HG03060 (cell line): ENCODE results near the gene DOCK4.

Source experiments
- ATAC-seq: cut with Tn5 transposase; IDR thresholded peaks from one replicate; pipeline ENCODE4 v1.9.1; 2021; ENCODE audit warnings: low read depth, moderate number of reproducible peaks; ENCODE audit not compliant: unreplicated experiment

DOCK4 gene

DNA sequence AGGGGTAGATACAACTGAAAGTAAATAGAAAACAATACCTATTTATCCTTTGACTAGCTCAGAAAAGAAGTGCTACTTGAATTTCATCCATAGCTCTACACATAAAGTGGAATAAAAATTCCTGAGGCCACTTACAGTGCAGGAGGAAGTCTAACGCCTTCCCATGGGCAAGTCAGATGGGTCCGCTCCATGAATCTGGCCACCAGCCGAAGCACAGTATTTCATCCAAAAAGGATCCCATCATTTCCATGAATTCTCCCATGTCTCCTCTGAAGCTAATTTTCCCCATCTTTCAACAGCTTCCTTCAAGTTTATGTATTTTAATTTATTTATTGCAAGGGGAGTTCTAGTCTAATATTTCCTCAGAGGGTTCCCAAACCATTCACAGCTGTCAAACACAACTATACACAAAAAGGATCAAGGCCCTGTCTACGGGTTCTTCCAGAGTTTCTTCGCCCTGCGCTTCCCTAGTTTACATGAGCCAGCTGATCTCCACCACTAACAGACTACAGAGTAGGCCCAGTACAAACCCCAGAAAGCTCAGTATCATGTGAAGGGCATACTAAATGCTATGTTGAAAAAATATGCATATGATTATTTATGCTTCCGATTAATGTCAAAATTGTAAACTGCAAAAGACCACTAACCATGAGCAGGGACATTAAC lies 184.7 kb downstream of the DOCK4 start:
- ATAC-seq = no peak

DNA sequence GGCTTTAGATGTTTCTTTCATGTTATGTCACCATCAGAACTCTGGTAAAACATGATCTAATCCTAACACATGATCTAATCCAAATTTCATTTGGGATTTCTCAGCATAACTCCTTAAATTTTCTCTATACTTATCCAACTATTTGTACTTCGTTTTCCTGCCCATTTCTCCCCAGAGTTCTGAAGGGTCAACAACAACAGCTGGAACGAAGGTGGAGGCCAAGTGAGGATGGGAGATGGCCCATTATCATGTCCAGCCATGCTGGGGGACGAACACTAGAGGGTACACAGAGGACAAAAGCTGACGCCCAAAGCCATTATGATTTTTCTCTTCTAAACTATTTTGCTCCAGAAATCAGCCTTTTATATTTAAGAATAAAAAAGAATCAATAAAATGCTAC lies 185.4 kb downstream of the DOCK4 start:
- no peak for ATAC-seq

DNA sequence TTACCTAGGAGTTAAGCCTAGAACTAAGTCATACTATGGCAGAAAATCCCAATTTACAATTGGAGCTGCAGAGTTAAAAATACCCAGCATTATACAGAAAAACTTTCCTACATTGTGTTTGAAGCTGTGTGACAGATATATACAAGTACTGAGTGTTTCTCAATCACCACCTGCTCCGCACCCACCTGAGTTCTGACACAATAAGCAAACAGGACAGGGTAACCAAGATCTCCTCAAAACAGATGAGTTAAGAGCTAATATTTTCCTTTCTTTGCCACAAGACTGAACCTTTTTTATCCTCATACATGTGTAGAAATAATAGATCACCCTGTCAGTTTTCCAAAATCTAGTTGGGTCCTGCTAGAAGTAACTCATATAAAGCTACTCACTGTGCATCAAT lies 186.3 kb downstream of the DOCK4 start:
- ATAC-seq = no peak

DNA sequence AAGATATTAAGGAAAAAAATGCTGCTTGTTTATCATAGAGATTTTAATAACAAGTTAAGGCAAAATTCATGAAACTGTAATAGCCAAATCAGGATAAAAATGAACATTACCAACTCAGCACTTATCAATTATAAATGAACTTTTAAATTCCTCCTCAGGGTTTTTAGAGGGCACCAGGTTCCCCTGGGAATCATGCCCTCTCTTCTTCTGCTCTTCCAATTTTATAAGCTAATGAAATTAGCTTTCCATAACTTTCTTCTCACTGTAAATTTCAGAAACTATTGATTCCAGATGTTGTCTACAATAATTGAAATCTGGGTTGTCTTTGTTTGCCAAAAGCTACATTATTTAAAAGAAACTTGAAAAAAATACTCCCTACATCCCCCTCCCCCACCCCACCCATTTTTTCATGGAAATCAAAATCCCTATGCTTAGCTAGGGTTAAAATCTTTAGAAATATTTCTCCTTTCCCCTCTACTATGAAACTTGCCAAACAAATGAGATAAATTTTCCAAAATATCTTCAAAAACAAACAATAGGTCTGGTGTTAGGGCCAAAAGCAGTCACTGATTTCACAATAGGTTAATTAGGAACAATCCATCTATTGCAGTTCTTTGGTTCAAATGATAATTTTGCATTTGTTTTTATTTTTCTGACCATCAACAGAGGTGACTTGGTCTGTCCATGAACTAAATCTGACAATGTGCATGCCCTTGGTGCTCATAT lies 187.7 kb downstream of the DOCK4 start:
- ATAC-seq = no peak

DNA sequence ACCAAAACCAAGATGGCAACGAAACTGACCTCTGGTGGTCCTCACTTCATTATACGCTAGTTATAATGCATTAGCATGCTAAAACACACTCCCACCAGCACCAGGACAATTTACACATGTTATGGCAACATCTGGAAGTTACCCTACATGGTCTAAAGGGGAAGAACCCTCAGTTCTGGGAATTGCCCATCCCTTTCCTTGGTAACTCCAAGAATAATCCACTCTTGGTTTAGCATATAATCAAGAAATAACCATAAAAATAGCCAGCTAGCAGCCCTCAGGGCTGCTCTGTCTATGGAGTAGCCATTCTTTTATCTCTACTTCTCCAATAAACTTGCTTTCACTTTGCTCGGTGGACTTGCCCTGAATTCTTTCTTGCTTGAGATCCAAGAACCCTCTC lies 191.1 kb downstream of the DOCK4 start:
- no peak for ATAC-seq

DNA sequence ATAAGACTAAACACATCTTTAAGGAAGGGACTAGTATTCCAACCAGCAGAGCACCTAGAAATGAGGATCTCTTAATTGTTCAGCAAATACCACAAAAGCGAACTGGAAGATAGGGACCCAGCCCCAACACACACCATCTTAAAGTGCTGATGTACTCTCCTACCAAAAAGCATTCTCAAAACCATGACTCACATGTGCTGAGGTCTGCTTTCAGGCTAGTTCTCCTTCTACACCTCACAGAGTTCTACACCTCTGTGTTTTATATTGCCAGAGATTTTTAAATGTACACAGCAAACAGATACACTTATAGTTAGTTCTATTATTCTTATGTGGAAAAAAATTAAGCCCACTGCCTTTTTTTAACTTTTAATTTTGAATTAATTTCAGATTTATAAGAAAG lies 191.9 kb downstream of the DOCK4 start:
- no peak for ATAC-seq

DNA sequence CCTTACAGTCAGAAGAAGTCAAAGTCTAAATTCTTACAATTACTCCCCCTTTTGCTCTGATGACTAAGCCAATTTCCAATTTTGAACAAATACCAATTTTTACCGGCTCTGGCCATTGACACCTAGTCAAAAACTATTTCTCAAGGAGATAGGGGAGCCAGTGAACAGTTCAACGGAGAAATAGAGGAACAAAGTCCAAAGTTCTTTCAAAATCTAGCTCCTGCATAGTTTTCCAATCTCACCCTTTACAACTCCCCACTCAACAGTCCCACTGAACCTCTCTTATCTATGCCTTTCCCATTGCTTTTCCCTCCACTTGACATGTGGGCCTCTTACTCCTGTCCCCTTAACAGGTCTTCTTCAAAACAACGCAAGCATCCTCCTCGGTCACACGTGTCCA lies 192.9 kb downstream of the DOCK4 start:
- no peak for ATAC-seq

DNA sequence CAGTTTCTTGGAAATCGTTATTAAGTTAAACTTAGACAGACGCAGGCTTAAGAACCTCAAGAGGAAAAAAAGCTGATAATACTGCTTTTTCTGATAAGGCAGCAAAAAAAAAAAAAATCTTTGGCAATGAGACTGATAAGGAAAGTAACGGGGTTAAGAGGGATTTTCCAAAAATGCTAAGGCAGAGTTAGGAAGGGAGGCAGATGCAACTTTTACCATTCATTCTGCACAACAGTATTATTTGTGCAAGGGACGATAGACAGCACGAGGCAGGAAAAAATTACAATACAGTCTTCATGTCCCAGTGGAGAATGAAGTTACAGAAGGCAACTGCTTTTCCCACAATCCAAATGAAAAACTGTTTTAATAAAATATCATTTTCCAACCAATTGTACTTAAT lies 194.0 kb downstream of the DOCK4 start:
- ATAC-seq = no peak

DNA sequence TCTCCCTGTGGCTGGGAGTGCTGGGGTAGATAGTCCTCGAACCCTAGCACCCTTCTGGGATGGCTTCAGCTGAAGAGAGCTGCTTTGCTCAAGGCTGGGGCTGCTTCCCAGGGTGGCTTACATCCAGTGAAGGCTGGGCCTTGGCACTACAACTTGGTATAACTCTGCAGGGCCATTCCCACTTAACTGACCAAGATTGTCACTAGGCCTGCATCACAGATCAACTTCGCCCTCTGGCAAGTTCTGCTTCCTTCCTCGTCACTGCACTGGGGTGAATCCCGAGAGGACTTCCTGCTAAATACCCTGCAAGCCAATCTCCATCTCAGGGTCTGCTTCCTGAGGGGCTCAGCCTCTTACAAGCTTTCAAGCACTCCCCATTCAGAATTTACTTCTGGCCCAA lies 195.2 kb downstream of the DOCK4 start:
- ATAC-seq = no peak

DNA sequence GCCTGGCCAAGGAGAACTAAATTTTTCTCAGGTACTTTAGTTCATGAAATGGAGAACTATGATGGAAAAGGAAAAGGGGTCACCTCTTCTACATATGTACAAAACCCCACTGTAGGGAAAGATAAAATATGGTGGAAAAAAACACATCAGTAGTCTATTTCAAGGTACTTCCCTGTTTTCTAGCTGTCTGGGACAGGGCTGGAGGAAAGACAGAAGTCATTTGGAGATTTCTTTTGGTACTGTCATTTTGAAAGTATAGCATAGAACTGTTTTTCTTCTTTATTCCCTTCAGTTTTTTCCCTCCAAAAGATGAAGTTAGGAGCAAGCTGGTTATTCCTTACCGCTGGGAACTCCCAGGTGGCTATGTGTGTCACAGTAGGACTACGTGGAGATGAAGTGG lies 196.1 kb downstream of the DOCK4 start:
- ATAC-seq = no peak

DNA sequence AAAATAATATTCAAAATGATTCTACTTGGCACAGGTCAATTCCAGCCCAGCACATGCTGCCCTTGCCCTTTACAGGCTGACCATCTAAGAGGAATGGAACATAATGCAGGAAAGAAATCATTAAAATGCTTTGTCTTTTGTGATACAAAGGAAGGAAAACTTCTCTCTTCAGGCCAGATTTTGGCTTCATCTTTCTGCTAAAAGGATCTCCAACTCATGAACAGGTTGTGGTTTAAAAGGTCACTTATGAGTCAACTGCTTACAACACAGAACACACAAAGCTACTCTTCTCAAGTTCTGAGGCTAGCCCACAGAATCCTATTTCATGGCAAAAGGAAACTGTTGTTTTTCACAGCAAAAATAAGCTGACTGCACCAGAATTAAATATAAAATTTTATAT lies 197.1 kb downstream of the DOCK4 start:
- ATAC-seq = peak; percentile 70

DNA sequence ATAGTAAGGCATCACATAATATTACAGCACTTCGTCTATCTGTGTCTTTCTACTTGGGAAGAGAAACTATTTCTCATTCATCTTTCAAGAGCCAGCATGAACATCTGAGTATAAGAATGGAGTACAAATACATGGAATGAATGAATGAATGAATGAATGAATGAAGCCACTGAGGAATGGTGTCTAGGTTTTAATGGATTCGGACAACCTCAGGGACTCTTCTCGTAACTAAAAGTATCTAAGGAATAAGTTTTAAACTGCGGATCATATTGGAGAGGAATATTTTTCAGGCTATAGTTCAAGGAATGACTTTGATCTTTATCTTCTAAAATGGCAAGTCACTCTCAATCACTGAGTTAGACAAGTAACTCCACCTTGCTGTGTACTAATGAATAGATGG lies 199.0 kb downstream of the DOCK4 start:
- ATAC-seq = no peak

DNA sequence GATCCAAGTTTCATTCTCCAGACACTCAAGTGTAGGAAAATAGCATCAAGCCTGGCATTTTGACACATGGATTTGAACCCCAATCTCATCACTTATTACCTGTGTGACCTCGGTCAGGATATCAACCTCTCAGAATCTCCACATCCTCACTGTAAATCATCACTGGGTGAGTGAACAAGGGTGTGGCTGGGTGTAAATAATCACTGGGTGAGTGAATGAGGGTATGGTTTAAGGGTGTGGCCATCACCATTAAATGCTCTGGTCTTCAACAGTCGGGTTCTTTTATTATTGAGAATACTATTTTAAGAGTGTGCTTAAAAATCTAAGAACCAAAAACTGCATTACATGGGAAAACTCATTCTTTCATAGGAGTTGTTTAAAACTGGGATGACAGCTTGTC lies 200.1 kb downstream of the DOCK4 start:
- no peak for ATAC-seq

DNA sequence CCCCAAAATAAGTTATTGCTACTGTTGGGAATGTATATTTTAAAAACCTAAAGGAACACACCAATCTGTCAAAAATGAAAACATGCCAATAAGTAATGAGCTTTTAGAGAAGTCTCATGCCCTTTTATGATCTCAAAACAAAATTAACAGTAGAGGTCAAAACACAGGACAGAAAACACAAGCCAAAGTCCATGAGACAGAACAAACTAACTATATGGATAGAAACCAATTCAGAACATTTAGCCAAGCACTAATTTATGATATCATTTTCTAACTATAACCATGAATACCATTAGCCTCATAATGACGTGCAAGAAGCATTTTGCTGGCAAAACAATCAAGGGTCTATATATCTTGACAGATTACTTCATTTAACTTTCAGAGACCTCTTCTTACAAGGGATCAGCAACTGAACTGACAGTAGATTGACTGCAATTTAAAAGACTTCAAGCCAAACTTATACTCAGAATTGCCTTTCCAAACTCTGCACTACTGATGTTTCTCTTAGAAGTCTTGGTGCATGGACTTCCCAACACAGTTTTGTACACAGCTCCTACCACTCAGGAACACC lies 200.9 kb downstream of the DOCK4 start:
- no peak for ATAC-seq

DNA sequence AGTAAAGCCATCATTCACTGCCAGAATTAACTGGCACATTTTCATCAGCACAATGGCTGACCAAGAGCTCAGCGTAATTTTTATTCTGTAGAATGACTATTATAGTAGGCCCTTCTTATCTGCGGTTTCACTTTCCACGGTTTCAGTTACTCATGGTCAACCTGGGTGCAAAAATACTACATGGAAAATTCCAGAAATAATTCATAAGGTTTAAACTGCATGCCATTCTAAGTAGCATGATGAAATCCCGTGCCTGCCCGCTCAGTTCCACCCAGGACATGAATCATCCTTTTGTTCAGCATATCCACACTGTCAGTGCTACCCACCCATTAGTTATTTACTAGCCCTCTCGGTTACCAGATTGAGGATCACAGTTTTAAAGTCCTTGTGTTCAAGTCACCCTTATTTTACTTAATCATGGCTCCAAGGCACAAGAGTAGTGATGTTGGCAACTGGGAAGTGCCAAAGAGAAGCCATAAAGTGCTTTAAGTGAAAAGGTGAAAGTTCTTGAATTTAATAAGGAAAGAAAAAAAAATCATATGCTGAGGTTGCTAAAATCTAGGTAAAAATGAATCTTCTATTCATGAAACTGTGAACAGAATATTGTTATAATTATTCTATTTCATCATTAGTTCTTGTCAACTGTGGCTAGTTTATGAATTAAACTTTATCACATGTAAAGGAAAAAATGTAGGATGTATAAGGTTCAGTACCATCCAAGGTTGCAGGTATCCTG lies 204.9 kb downstream of the DOCK4 start:
- no peak for ATAC-seq

DNA sequence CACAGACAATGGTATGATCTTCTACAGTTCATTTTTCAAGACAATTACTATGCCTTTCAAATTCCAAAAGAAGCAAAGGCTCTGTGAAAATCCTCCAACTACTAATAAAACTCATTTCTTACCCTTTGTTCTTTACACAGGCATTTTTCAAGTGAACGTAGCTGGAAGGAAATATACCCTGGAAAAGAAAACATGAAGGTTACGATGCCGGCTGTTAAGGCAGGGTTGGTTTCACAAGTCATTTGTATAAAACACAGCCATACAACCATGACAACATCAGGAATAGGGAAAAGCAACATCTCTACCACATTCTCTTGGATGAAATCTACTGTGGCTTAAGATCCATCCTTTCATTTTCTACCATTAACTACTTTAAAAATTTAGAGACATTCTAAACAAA lies 207.9 kb downstream of the DOCK4 start:
- ATAC-seq = no peak

DNA sequence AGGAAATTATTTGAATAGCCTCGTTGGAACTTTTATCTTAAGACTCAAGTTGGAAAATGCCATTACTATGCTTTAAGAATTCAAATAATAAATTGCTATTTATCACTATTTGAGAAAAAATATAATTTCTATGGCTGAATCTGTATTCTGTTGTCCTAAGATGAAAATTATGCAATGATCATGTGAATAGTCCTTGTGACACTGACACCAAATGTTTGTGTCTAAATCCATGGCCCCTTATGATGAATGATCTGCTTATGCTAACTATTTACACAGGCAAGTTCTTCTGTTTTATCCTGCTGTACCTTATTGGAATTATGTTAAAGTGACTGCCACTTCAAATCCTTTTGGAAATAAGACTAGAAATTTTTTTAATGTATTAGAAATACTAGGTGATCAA lies 208.7 kb downstream of the DOCK4 start:
- ATAC-seq = no peak

DNA sequence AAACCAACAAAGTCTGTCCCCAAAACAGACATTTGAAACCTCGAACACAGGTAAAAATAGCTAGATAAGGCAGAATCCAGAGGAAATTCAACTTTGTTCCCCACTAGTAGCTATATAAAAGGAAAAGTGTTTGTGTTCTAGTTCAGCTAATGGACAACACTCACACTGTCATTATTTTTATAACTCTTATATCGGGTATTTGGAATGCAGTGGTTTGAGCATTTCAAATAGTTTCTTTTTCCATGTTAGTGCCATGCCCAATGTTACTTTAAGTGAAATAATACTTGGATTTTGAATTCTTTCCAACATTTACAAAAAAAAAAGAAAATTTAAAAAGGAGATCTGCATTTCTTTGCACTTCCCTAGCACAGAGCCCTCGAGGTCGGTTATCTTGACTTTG lies 213.6 kb downstream of the DOCK4 start:
- no peak for ATAC-seq

DNA sequence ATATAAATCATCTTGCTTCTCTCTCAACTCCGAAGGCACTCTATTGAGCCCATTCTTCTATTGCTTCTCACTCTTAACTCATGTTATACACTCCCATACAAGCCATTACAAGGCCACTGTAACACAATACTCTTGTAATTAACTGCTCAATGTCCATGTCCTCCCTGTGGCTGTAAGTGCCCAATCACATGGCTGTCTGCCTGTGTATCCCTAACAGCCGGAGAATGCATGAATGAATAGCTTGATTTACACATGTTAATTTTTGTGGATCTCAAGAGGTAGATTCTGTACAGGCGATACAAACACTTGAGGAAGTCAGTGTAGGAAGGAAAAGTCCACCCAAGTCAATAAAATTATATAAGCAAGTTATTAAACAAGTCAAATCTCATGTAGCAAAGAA lies 215.6 kb downstream of the DOCK4 start:
- ATAC-seq = no peak

DNA sequence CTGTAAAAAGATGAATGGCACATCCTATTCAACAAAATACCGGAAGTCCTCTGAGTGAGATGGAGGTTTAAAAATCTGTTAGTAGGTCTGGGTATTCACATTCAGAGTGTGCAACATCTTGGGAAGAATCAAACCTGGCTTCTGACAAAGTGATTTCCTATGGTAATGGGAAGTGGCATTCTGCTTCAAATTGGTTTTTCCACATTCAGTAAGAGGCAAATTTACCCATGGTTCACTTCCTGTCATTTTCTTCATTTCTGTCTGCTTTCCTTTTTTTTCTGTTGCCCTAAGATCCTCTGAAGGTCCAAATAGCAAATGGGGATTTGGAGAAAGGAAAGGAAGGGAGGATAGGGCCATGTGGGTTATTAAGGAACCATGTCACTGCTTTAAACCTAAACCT lies 218.3 kb downstream of the DOCK4 start:
- ATAC-seq = no peak

DNA sequence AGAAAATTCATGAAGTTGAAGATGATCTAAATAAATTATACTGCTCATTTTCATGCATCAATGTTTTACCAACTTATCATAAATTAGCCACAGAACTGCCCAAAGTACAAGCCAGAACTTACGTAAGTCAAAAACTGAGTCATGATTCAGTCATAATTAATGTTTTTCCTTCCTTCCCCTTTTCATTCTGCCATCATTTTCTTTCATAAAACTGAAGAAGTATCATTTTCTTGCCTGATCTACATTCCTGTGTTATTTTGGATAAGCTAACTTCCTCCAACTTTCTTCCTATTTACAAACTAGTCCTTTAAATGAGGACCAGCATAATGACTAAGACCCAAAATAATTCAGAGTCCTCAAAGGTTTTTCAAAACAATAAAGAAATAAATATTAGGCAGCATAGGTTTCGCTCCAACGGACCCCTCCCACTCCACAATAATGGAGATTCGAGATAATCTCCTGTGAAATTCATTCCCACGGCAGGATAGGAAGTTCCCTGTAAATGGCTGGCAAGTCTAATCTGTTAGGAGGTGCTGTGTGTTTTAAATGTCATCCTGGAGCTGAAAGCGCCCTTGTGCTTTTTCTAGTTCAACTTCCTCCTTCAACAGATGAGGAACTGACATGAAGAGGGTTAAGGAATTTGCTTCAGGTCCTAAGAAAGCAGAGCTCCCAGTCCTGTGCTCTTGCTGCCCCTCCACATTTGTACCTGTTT lies 218.9 kb downstream of the DOCK4 start:
- ATAC-seq = no peak
